ENCODE measurements around the gene SLC25A2. TPM values are rescaled to one million over a fixed set of nuclear protein-coding genes. Genes with fewer than 3 reads are reported as not detected.
A peak's percentile ranks its signal among the peaks of the same experiment; 100 is the strongest.
"Not testable (repeated sequence)": the region's sequence is repeated elsewhere in the genome, so short reads cannot be mapped to it uniquely, and the experiment has no call there.

Gene SLC25A2
- 1 to 10 TPM in 1 of 4 donors, under 1 TPM in 1, not detected in 2; 0.42 to 4.8 TPM for total RNA-seq

GRCh38 chr5:141303756-141304155, at the start of gene SLC25A2:
Gene SLC25A2 (minus strand): TSS chr5:141304049. CDS start chr5:141303865, 184 bp downstream.
- no peak for DNase-seq (ENCODE audit: low spot score in 2 of 2)
- Histone ChIP-seq H3K4me1 (no peaks in the 10 kb centered on the region), H3K27ac (no peak within 1 kb of the TSS), H3K4me3 (no peak within 1 kb of the TSS), H3K36me3 (peaks cover 0 to 95% (median 0%) of the 10 kb centered on the region in 3 donors), H3K9me3 (peaks cover 0 to 100% (median 46%) of the 10 kb centered on the region in 4 donors), H3K27me3 (no peaks in the 10 kb centered on the region)
- 51 to 52% methylated on average over 21 to 22 of the region's 36 CpGs for WGBS, 2 donors
- no peak for TF ChIP-seq POLR2A (IDR thresholded peaks at IDR 0.05)
- TF ChIP-seq CTCF (IDR thresholded peaks at IDR 0.05): no peak
- no peak for TF ChIP-seq EP300 (IDR thresholded peaks at IDR 0.05)

- H3K27ac ChIP-seq: no peak overlapping the region
- no peaks in the 10 kb centered on the region for H3K27me3 ChIP-seq
- no peak for DNase-seq (ENCODE audit: low spot score in 2 of 2)
- peaks cover 0 to 99% (median 44%) of the 10 kb centered on the region in 4 donors for H3K9me3 ChIP-seq
- H3K4me3 ChIP-seq: no peak overlapping the region
- peaks cover 0 to 36% (median 0%) of the 10 kb centered on the region in 3 donors for H3K36me3 ChIP-seq
- 44 to 49% methylated on average over 6 to 8 of the region's 36 CpGs for WGBS, 2 donors
- no peaks in the 10 kb centered on the region for H3K4me1 ChIP-seq
- TF ChIP-seq EP300 (IDR thresholded peaks at IDR 0.05): no peak
- TF ChIP-seq CTCF (IDR thresholded peaks at IDR 0.05): no peak
- TF ChIP-seq POLR2A (IDR thresholded peaks at IDR 0.05): no peak
Measured at GRCh38 chr5:141351591-141351990, 47.7 kb upstream of the SLC25A2 start.

GRCh38 chr5:141349917-141350619, 46.2 kb upstream of the SLC25A2 start, which contains the start of gene PCDHGB1:
Gene PCDHGB1 (plus strand): TSS chr5:141350099. CDS start chr5:141350261, 162 bp downstream.
- DNase-seq (ENCODE audit: low spot score in 2 of 2): no peak
- Histone ChIP-seq H3K4me1 (no peaks in the 10 kb centered on the region), H3K27ac (no peak within 1 kb of the TSS), H3K9me3 (peaks cover 4 to 99% (median 43%) of the 10 kb centered on the region in 4 donors), H3K36me3 (peaks cover 0 to 28% (median 0%) of the 10 kb centered on the region in 3 donors), H3K4me3 (peak within 1 kb of the TSS in 1 of 4 donors; percentile 2), H3K27me3 (no peaks in the 10 kb centered on the region)
- WGBS, 2 donors: 28 to 36% methylated on average over 29 of the region's 29 CpGs
- TF ChIP-seq CTCF (IDR thresholded peaks at IDR 0.05) (peak in 2 of 5 experiments; percentile 8 to 10), POLR2A (IDR thresholded peaks at IDR 0.05) (no peak)

GRCh38 chr5:141346017-141346416, 42.2 kb upstream of the SLC25A2 start:
- H3K27ac ChIP-seq; H3K27me3 ChIP-seq; H3K4me3 ChIP-seq; H3K4me1 ChIP-seq; DNase-seq (ENCODE audit: low spot score in 2 of 2): not testable (repeated sequence)
- H3K36me3 ChIP-seq: peaks cover 0 to 23% (median 0%) of the 10 kb centered on the region in 3 donors
- H3K9me3 ChIP-seq: peaks cover 4 to 100% (median 47%) of the 10 kb centered on the region in 4 donors
- 53 to 68% methylated on average over 24 to 26 of the region's 35 CpGs for WGBS, 2 donors

GRCh38 chr5:141345327-141345726, 41.5 kb upstream of the SLC25A2 start:
- H3K4me3 ChIP-seq: no peak overlapping the region
- peaks cover 4 to 100% (median 45%) of the 10 kb centered on the region in 4 donors for H3K9me3 ChIP-seq
- no peak for TF ChIP-seq EP300 (IDR thresholded peaks at IDR 0.05)
- TF ChIP-seq CTCF (IDR thresholded peaks at IDR 0.05): no peak
- TF ChIP-seq POLR2A (IDR thresholded peaks at IDR 0.05): no peak

More at GRCh38 chr5:141345327-141345726, 41.5 kb upstream of the SLC25A2 start:
- no peaks in the 10 kb centered on the region for H3K27me3 ChIP-seq
- H3K4me1 ChIP-seq: no peaks in the 10 kb centered on the region
- H3K27ac ChIP-seq: no peak overlapping the region
- DNase-seq (ENCODE audit: low spot score in 2 of 2): no peak
- peaks cover 0 to 20% (median 0%) of the 10 kb centered on the region in 3 donors for H3K36me3 ChIP-seq
- 49% methylated on average over 11 to 13 of the region's 20 CpGs for WGBS, 2 donors
